Endometrium (tissue), 2 donors: ENCODE data around the gene PGA4.

Experiments used
- FAIRE-seq: peaks from 2 replicates; lab custom pipeline; 2012; peaks lifted over from hg19 to GRCh38; lab: Jason Lieb, UNC
- donor health status: control.
- donor health status: control.

Gene PGA4

DNA sequence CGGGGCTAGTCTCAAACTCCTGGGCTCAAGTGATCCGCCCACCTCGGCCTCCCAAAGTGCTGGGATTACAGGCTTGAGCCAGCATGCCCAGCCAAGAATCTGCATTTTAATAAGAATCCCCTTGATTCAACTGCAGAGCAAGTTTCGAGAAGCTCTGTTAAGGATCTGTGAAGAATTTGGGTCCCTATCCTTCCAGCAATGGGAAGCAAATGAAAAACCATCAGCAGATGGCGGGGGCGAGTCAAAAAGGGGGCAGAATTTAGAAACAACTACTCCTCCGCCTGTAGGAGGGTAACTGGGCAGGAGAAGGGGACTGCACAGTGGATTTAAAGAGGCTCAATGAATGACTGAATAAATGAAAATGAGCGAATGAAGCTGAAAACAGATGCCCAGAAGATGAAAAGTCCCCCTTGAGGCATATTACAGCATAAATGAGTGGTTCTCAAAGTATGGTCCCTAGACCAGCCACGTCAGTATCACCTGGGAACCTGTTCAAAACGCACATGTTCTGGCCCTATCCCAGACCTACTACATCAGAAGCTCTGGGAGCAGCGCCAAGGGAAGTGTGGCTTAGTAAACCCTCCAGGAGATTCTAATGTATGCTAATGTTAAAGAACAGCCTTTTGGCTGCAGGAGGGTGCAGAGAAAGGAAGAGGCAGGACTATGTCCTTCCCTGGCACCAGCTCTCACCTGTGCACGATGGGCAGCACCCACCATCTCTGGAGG lies 58.0 kb downstream of the PGA4 start:
- no peak for FAIRE-seq

DNA sequence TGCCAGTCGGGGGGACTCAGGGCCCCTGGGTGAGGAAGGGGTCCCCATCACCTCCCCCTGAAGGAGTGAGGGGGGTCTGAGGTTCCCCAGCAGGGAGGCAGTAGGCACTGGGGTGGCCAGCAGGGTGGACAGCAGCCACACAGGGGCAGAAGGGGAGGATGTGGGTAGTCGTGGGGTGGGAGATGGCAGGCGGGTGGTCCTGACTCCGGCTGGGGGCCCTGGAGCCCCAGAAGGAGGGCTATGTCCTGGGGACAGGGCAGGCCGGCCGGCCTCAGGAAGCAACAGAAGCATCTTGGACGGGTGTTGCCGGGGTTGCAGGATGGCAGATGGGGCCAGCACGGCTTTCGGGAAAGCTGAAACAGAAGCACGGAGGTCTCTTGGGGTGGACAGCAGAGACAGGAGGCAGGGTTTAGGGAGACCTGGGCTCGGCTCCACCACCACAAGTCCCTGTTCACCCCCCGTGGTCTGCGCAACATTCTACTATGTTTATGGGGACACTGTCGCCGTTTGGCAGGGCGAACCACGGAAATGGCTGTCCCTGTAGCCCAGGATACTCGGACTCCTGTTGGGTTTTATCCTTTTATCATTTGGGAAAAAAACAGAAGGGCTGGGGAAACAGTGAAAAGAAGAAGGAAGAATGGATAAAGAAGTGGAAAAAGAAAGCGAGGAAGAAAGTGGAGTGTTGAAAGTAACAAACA lies 58.9 kb downstream of the PGA4 start:
- no peak for FAIRE-seq
